ENCODE data around the gene STIP1. TPM values are rescaled to one million over a fixed set of nuclear protein-coding genes. Genes with fewer than 3 reads are reported as not detected.

Gene STIP1
- total RNA-seq, 1 experiment from 2014 or later = 101 TPM

DNA sequence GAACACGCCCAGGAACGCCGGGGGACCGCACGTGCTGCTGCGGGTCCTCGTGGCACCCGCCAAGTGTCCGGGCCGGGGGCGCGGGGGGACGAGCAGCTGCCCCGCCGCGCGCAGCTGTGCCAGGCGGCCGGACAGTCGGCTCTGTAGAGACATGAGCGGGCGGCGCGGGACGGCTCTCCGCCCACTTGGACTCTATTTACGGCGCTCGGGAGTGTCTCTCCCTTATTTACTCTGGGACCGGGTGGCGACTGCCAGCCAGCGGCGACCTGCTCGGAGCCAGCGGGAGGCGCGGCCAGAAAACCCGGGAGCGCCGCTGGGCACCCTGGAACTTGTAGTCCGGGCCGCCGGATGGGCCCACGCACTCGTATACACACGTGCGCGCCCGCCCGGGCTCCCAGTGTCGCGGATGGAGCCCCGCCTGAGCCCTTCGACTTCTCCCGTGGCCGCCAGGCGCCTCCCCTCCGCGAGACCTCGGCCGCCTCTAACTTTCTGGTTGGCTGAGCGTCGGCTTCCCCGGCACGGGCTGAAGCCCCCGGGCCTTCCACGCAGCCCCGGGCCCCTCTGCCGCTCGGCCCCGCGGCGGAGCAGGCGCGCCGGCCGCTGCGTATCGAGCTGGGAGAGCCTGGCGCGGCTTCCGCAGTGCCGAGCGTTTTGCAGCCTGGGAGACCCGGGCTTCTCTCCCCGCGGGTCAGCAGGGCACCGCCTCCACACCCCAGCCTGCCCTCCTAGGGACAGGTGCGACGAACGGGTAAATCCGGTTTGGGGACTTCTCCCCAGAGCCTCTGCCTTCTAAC is 19.9 kb upstream of the STIP1 start, which contains the start of gene MACROD1:
Gene MACROD1 (minus strand): TSS at position 272 of the 794 bp plus-strand sequence. CDS start 119 bp downstream, at position 153.
- peak within 1 kb of the TSS; percentile 95 for H2AFZ ChIP-seq (ENCODE audit: low read length)
- H3K27me3 ChIP-seq (ENCODE audit: low read length) = no peaks in the 10 kb centered on the region
- peak; percentile 77 for DNase-seq
- no peaks in the 10 kb centered on the region for H3K9me2 ChIP-seq (replicated peaks; ENCODE audit: insufficient read depth, low read length)
- no peaks in the 10 kb centered on the region for H3K9me3 ChIP-seq (ENCODE audit: low read length)
- peak within 1 kb of the TSS; percentile 78 for H3K4me2 ChIP-seq (ENCODE audit: low read depth, low read length, poor library complexity, severe bottlenecking)
- H3K27ac ChIP-seq (ENCODE audit: low read length) = no peak within 1 kb of the TSS
- H3K4me3 ChIP-seq (ENCODE audit: low read length) = peak within 1 kb of the TSS; percentile 67
- no peaks in the 10 kb centered on the region for H4K20me1 ChIP-seq (ENCODE audit: insufficient read depth, low read depth, low read length)
- peaks cover 12% of the 10 kb centered on the region for H3K4me1 ChIP-seq (ENCODE audit: low read length)
- H3K79me2 ChIP-seq (ENCODE audit: low read length) = no peaks in the 10 kb centered on the region
- H3K36me3 ChIP-seq (ENCODE audit: insufficient read depth, low read length) = no peaks in the 10 kb centered on the region
- H3K9ac ChIP-seq (ENCODE audit: low read length) = peak within 1 kb of the TSS; percentile 61

DNA sequence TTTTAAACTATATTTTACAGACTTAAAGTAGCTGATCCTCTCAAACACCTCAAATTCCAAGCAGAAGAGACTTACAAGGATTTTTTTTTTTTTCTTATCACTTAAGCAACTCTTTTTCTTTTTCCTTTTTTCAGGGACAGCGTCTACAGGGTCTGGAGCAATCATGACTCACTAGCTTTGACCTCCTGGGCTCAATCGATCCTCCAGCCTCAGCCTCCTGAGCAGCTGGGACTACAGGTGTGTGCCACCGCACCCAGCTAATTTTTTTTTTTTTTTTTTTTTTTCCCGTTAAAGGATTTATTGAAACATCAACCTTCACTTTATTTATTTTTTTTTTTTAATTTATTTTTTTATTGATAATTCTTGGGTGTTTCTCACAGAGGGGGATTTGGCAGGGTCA is 15.6 kb upstream of the STIP1 start:
- Histone ChIP-seq H3K4me2 (ENCODE audit: low read depth, low read length, poor library complexity, severe bottlenecking) (no peak overlapping the region), H2AFZ (ENCODE audit: low read length) (no peak overlapping the region), H3K79me2 (ENCODE audit: low read length) (no peaks in the 10 kb centered on the region), H4K20me1 (ENCODE audit: insufficient read depth, low read depth, low read length) (no peaks in the 10 kb centered on the region), H3K27me3 (ENCODE audit: low read length) (no peaks in the 10 kb centered on the region), H3K9me2 (replicated peaks; ENCODE audit: insufficient read depth, low read length) (no peaks in the 10 kb centered on the region), H3K36me3 (ENCODE audit: insufficient read depth, low read length) (no peaks in the 10 kb centered on the region), H3K4me1 (ENCODE audit: low read length) (peaks cover 11% of the 10 kb centered on the region), H3K4me3 (ENCODE audit: low read length) (no peak overlapping the region), H3K27ac (ENCODE audit: low read length) (no peak overlapping the region), H3K9ac (ENCODE audit: low read length) (no peak overlapping the region), H3K9me3 (ENCODE audit: low read length) (peaks cover 5% of the 10 kb centered on the region)
- DNase-seq = no peak

DNA sequence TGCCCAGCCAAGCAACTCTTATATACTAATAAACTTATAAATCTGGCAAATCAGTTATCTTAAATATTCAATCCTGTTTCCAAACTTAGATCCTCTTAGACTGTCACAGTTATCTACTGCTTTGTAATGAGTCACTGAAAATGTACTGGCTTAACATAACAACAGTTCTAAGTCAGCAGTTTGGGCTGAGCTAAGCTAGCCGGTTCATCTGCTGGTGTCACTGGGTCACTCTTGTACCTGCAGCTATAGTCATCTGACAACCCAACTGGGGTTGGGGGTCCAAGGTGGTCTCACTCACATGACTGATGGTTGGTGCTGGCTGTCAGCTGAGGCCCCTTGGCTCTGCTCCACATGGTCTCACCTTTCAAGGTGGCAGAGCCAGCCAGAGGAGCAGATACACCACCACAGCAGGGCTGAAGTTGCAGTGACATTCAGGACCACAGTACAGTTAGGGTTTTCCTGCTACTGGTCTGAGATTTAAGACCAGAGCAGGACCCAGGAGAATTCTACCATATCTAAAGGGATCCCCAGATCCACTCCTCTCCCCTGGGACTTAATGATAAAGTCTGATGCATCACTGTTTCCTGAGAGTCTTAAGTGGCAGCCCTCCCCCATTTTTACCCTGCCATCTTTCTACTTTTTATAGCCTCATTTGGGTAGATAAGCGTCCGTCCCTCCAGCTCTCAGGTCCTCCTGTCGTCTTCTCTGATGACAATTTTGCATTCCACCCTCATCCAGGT is 12.2 kb upstream of the STIP1 start:
- no peaks in the 10 kb centered on the region for H3K9me2 ChIP-seq (replicated peaks; ENCODE audit: insufficient read depth, low read length)
- no peaks in the 10 kb centered on the region for H3K79me2 ChIP-seq (ENCODE audit: low read length)
- no peak for DNase-seq
- H3K27ac ChIP-seq (ENCODE audit: low read length) = no peak overlapping the region
- no peak overlapping the region for H3K9ac ChIP-seq (ENCODE audit: low read length)
- H3K36me3 ChIP-seq (ENCODE audit: insufficient read depth, low read length) = no peaks in the 10 kb centered on the region
- H3K4me3 ChIP-seq (ENCODE audit: low read length) = no peak overlapping the region
- H3K9me3 ChIP-seq (ENCODE audit: low read length) = peaks cover 5% of the 10 kb centered on the region
- no peaks in the 10 kb centered on the region for H3K4me1 ChIP-seq (ENCODE audit: low read length)
- no peaks in the 10 kb centered on the region for H3K27me3 ChIP-seq (ENCODE audit: low read length)
- H3K4me2 ChIP-seq (ENCODE audit: low read depth, low read length, poor library complexity, severe bottlenecking) = no peak overlapping the region
- H4K20me1 ChIP-seq (ENCODE audit: insufficient read depth, low read depth, low read length) = no peaks in the 10 kb centered on the region
- no peak overlapping the region for H2AFZ ChIP-seq (ENCODE audit: low read length)

DNA sequence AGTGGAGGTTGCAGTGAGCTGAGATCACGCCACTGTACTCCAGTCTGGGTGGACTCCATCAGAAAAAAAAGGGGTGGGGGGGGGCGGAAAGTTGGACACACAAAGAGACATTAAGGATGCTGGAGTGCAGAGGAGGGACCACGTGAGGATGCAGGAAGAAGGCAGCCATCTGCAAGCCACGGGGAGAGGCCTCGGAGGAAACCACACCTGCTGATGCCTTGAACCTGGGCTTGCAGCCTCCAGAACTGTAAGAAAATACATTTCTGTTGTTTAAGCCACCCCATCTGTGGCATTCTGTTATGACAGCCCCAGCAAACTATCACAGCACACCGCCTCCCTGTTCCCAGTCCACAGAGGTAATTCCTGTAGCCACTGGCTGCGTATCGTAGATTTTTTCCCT is 9.2 kb upstream of the STIP1 start:
- Histone ChIP-seq H2AFZ (ENCODE audit: low read length) (no peak overlapping the region), H3K36me3 (ENCODE audit: insufficient read depth, low read length) (peaks cover 8% of the 10 kb centered on the region; the same call in 1 of the 2 replicates), H3K27me3 (ENCODE audit: low read length) (no peaks in the 10 kb centered on the region), H3K4me1 (ENCODE audit: low read length) (peaks cover 10% of the 10 kb centered on the region), H3K9me3 (ENCODE audit: low read length) (peaks cover 10% of the 10 kb centered on the region), H3K79me2 (ENCODE audit: low read length) (no peaks in the 10 kb centered on the region), H3K9ac (ENCODE audit: low read length) (no peak overlapping the region), H3K4me2 (ENCODE audit: low read depth, low read length, poor library complexity, severe bottlenecking) (no peak overlapping the region), H3K27ac (ENCODE audit: low read length) (no peak overlapping the region), H3K9me2 (replicated peaks; ENCODE audit: insufficient read depth, low read length) (no peaks in the 10 kb centered on the region), H3K4me3 (ENCODE audit: low read length) (no peak overlapping the region), H4K20me1 (ENCODE audit: insufficient read depth, low read depth, low read length) (no peaks in the 10 kb centered on the region)
- DNase-seq = no peak

DNA sequence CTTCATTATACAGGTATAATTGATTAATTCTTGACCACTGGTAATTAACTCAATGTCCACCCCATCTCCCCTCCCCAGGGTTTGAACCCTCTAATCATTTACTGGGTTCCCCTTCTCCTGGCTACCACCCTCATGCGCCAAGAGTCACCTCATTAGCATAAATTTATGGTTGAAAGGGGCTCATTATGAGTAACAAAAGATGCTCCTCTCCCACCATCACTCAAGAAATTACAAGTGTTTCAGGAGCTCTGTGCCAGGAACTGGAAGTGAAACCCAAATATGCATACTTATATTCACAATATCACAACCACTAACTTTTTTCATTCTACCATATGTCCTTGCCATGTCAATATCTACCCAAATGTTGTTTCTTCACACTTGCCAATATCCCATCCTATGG is 7.8 kb upstream of the STIP1 start:
- H2AFZ ChIP-seq (ENCODE audit: low read length) = no peak overlapping the region
- H3K9me2 ChIP-seq (replicated peaks; ENCODE audit: insufficient read depth, low read length) = no peaks in the 10 kb centered on the region
- H3K9ac ChIP-seq (ENCODE audit: low read length) = no peak overlapping the region
- H3K27me3 ChIP-seq (ENCODE audit: low read length) = no peaks in the 10 kb centered on the region
- no peak overlapping the region for H3K4me2 ChIP-seq (ENCODE audit: low read depth, low read length, poor library complexity, severe bottlenecking)
- peaks cover 8% of the 10 kb centered on the region; the same call in 1 of the 2 replicates for H3K36me3 ChIP-seq (ENCODE audit: insufficient read depth, low read length)
- H3K27ac ChIP-seq (ENCODE audit: low read length) = no peak overlapping the region
- H3K79me2 ChIP-seq (ENCODE audit: low read length) = no peaks in the 10 kb centered on the region
- peaks cover 10% of the 10 kb centered on the region for H3K9me3 ChIP-seq (ENCODE audit: low read length)
- no peaks in the 10 kb centered on the region for H4K20me1 ChIP-seq (ENCODE audit: insufficient read depth, low read depth, low read length)
- DNase-seq = no peak
- peaks cover 19% of the 10 kb centered on the region for H3K4me1 ChIP-seq (ENCODE audit: low read length)
- H3K4me3 ChIP-seq (ENCODE audit: low read length) = no peak overlapping the region

DNA sequence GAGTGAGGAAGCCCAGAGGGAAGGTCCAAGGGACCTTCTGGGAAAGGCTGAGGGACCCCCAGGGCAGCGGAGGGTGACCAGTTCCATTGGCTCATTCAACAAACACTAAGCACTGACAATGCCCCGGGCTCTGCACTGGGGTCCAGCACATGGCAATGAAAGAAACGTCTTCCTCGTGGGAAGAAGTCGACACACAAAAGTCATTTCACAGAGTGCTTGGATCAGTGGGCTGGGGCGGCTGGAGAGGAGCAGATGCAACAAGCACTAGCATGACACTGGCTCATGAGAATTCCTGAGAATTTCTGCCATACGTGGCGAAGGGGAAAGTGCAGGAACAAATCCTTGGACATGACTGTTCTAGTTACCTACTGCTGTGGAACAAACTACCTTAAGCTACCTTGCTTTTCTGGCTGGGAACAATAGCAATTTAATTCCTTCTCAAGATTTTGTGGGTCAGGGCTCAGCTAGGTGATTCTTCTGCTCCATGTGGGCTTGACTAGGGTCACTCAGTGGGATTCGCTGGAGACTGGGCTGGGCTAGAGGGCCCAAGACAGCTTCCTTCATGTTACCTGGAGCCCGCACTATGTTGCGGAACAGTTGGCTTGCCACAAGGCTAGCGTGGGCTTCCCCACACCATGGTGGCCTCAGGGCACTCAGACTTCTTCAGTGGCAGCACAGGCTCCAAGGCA is 6.9 kb upstream of the STIP1 start:
- DNase-seq = no peak
- peaks cover 28% of the 10 kb centered on the region for H3K4me1 ChIP-seq (ENCODE audit: low read length)
- no peaks in the 10 kb centered on the region for H3K27me3 ChIP-seq (ENCODE audit: low read length)
- peaks cover 7% of the 10 kb centered on the region; the same call in 1 of the 2 replicates for H3K79me2 ChIP-seq (ENCODE audit: low read length)
- no peak overlapping the region for H3K9ac ChIP-seq (ENCODE audit: low read length)
- no peak overlapping the region for H2AFZ ChIP-seq (ENCODE audit: low read length)
- H3K9me2 ChIP-seq (replicated peaks; ENCODE audit: insufficient read depth, low read length) = no peaks in the 10 kb centered on the region
- peaks cover 8% of the 10 kb centered on the region; the same call in 1 of the 2 replicates for H3K36me3 ChIP-seq (ENCODE audit: insufficient read depth, low read length)
- no peaks in the 10 kb centered on the region for H4K20me1 ChIP-seq (ENCODE audit: insufficient read depth, low read depth, low read length)
- H3K27ac ChIP-seq (ENCODE audit: low read length) = no peak overlapping the region
- H3K9me3 ChIP-seq (ENCODE audit: low read length) = peaks cover 5% of the 10 kb centered on the region; the same call in 1 of the 2 replicates
- H3K4me2 ChIP-seq (ENCODE audit: low read depth, low read length, poor library complexity, severe bottlenecking) = no peak overlapping the region
- H3K4me3 ChIP-seq (ENCODE audit: low read length) = no peak overlapping the region

DNA sequence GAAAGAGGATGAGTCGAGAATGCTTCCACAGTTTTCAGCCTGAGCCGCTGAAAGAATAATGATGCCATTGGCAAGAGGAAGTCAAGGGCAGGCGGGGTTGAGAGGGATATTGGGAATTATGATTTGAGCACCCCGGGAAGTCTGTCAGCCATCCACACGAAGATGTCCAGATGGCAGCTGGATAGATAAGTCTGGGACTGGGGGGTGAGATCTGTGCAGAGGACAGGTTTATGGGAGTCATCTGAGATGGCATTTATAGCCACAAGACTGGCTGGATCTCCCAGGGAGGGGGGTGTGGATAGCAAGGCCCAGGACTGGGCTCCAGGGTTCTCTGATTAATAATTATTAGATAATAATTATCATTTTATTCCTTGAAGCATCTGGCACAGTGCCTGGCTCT is 5.1 kb upstream of the STIP1 start:
- Histone ChIP-seq H3K9me3 (ENCODE audit: low read length) (peaks cover 5% of the 10 kb centered on the region; the same call in 1 of the 2 replicates), H3K36me3 (ENCODE audit: insufficient read depth, low read length) (peaks cover 8% of the 10 kb centered on the region; the same call in 1 of the 2 replicates), H3K4me3 (ENCODE audit: low read length) (no peak overlapping the region), H3K4me1 (ENCODE audit: low read length) (peaks cover 36% of the 10 kb centered on the region), H3K4me2 (ENCODE audit: low read depth, low read length, poor library complexity, severe bottlenecking) (peak overlapping the region; percentile 59), H3K27ac (ENCODE audit: low read length) (no peak overlapping the region), H4K20me1 (ENCODE audit: insufficient read depth, low read depth, low read length) (no peaks in the 10 kb centered on the region), H3K9ac (ENCODE audit: low read length) (no peak overlapping the region), H3K9me2 (replicated peaks; ENCODE audit: insufficient read depth, low read length) (no peaks in the 10 kb centered on the region), H3K79me2 (ENCODE audit: low read length) (peaks cover 20% of the 10 kb centered on the region), H3K27me3 (ENCODE audit: low read length) (no peaks in the 10 kb centered on the region), H2AFZ (ENCODE audit: low read length) (no peak overlapping the region)
- DNase-seq = no peak
